GM12872 (cell line): ENCODE data around the gene NIPSNAP2.

Source experiments
- TF ChIP-seq, protein P1 (sequence below): IDR thresholded peaks from 3 replicates; pipeline ENCODE4 v1.5.1; 2011; ENCODE audit warnings: low read depth, mild to moderate bottlenecking, low read length, moderate library complexity; ENCODE audit not compliant: insufficient read depth

The NIPSNAP2 gene

DNA sequence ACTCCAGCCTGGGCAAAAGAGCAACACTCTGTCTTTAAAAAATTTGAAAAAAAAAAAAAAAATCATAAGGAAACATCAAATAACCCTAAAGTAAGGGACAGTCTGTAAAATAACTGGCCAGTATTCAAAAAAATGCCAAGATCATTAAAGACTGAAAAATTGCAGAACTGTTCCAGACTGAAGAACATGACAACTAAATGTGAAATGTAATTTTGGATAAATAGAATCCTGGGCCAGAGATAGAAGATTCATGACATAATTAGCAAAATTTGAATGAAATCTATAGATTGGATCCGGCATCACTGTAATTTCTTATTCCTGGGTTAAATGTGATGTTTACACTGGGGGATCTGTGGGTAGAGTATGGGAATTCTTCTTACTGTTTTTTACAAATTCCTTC is 83.9 kb downstream of the NIPSNAP2 start:
- TF ChIP-seq, protein P1, sequence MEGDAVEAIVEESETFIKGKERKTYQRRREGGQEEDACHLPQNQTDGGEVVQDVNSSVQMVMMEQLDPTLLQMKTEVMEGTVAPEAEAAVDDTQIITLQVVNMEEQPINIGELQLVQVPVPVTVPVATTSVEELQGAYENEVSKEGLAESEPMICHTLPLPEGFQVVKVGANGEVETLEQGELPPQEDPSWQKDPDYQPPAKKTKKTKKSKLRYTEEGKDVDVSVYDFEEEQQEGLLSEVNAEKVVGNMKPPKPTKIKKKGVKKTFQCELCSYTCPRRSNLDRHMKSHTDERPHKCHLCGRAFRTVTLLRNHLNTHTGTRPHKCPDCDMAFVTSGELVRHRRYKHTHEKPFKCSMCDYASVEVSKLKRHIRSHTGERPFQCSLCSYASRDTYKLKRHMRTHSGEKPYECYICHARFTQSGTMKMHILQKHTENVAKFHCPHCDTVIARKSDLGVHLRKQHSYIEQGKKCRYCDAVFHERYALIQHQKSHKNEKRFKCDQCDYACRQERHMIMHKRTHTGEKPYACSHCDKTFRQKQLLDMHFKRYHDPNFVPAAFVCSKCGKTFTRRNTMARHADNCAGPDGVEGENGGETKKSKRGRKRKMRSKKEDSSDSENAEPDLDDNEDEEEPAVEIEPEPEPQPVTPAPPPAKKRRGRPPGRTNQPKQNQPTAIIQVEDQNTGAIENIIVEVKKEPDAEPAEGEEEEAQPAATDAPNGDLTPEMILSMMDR: no peak
